ENCODE results near the gene PHF13. TPM values are rescaled to one million over a fixed set of nuclear protein-coding genes. Genes with fewer than 3 reads are reported as not detected.

PHF13 gene
- polyA plus RNA-seq, 2 of the 4 experiments (the other 2 are of a cell fraction) = 4.3 to 10.4 TPM

DNA sequence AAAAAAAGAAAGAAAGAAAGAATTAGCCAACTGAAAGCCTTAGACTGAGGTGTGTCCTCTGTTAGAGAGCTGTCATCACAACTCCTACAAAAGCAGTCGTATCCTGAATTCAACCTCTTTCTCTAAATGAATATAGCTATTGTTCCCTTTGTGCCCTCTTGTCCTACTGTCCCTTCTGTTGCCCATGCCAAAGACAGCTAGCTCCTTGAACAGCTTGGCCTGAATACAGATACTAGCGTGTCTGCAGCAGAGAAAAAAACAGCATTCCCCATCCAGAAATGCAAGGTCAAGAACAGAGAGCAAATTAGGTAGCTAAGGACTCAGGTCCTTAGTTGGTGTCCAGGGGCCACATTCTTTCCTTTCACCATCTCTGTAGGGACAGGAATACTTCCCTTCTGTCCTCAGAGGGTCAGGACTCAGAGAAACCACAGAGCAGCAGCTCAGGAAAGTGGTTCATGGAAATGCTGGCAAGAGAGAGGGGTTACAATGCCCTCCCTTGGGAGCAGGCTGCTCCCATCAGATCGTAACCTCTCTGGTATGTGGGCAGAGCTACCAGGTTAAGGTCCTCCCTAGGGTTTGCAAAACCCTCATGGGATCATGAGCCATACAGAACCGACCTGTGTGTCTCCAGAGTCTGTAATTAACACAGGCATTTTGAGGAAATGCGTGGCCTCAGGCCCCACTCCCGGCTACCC, 35.6 kb upstream of the PHF13 start:
- POLR2A ChIA-PET = no interaction called here
- H3K4me1 ChIP-seq = peaks cover 25% of the 10 kb centered on the region
- H3K9me3 ChIP-seq = no peaks in the 10 kb centered on the region
- ATAC-seq (no peak), FAIRE-seq (no peak), DNase-seq (ENCODE audit: low read depth in 1 of 2, low spot score in 1 of 2) (no peak)
- no peak overlapping the region for H3K27ac ChIP-seq
- H3K4me3 ChIP-seq = no peak overlapping the region
- CTCF ChIA-PET = interaction anchor here (0.6 to 3.7 kb wide), 3 partner anchors 9 to 69 kb away, joined by 5 to 27 read pairs (median 7); partner anchors contain the start of genes NOL9 and TAS1R1
- no peak overlapping the region for H3K4me2 ChIP-seq
- WGBS (ENCODE audit: missing lambda C conversion rate) = 75% methylated on average over 6 of the region's 6 CpGs
- no peak for TF ChIP-seq HEYL (CRISPR knock-in tag; IDR thresholded peaks at IDR 0.05)
- TF ChIP-seq POLR2A (IDR thresholded peaks at IDR 0.05; ENCODE audit: low read length) = no peak

DNA sequence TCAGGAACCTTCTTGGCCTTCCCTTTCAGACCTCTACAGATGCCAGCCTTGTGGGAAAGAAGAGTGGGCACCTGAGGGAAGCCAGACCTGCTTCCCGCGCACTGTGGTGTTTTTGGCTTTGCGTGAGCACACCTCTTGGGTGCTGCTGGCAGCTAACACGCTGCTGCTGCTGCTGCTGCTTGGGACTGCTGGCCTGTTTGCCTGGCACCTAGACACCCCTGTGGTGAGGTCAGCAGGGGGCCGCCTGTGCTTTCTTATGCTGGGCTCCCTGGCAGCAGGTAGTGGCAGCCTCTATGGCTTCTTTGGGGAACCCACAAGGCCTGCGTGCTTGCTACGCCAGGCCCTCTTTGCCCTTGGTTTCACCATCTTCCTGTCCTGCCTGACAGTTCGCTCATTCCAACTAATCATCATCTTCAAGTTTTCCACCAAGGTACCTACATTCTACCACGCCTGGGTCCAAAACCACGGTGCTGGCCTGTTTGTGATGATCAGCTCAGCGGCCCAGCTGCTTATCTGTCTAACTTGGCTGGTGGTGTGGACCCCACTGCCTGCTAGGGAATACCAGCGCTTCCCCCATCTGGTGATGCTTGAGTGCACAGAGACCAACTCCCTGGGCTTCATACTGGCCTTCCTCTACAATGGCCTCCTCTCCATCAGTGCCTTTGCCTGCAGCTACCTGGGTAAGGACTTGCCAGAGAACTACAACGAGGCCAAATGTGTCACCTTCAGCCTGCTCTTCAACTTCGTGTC, 34.7 kb upstream of the PHF13 start:
- Histone ChIP-seq H3K4me2 (peak overlapping the region; percentile 92), H3K4me1 (peaks cover 25% of the 10 kb centered on the region), H3K27ac (peak overlapping the region; percentile 86 to 93), H3K9me3 (no peaks in the 10 kb centered on the region), H3K4me3 (no peak overlapping the region)
- CTCF ChIA-PET = interaction anchor here (0.6 to 3.7 kb wide), 3 partner anchors 10 to 68 kb away, joined by 5 to 27 read pairs (median 7); partner anchors contain the start of genes NOL9 and TAS1R1
- no peak for DNase-seq (ENCODE audit: low read depth in 1 of 2, low spot score in 1 of 2)
- TF ChIP-seq RARB (CRISPR knock-in tag; IDR thresholded peaks at IDR 0.05) (no peak), RAD21 (conservative IDR thresholded peaks at IDR 0.05 in 1 of 2, IDR thresholded peaks at IDR 0.05 in 1 of 2) (no peak), ZFP36 (IDR thresholded peaks at IDR 0.05; ENCODE audit: borderline replicate concordance, partially characterized antibody) (no peak), FOSB (CRISPR knock-in tag; IDR thresholded peaks at IDR 0.05) (no peak), NPAS2 (CRISPR knock-in tag; IDR thresholded peaks at IDR 0.05; ENCODE audit: borderline replicate concordance) (no peak), KDM1A (IDR thresholded peaks at IDR 0.05; ENCODE audit: low read depth) (no peak), EP300 (IDR thresholded peaks at IDR 0.05) (no peak), ZNF302 (CRISPR knock-in tag; IDR thresholded peaks at IDR 0.05) (no peak)
- TF ChIP-seq, protein P1, sequence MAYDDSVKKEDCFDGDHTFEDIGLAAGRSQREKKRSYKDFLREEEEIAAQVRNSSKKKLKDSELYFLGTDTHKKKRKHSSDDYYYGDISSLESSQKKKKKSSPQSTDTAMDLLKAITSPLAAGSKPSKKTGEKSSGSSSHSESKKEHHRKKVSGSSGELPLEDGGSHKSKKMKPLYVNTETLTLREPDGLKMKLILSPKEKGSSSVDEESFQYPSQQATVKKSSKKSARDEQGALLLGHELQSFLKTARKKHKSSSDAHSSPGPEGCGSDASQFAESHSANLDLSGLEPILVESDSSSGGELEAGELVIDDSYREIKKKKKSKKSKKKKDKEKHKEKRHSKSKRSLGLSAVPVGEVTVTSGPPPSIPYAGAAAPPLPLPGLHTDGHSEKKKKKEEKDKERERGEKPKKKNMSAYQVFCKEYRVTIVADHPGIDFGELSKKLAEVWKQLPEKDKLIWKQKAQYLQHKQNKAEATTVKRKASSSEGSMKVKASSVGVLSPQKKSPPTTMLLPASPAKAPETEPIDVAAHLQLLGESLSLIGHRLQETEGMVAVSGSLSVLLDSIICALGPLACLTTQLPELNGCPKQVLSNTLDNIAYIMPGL (CRISPR knock-in tag; IDR thresholded peaks at IDR 0.05; ENCODE audit: borderline replicate concordance) = no peak
- TF ChIP-seq, protein P2, sequence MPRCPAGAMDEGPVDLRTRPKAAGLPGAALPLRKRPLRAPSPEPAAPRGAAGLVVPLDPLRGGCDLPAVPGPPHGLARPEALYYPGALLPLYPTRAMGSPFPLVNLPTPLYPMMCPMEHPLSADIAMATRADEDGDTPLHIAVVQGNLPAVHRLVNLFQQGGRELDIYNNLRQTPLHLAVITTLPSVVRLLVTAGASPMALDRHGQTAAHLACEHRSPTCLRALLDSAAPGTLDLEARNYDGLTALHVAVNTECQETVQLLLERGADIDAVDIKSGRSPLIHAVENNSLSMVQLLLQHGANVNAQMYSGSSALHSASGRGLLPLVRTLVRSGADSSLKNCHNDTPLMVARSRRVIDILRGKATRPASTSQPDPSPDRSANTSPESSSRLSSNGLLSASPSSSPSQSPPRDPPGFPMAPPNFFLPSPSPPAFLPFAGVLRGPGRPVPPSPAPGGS (IDR thresholded peaks at IDR 0.05) = no peak
- POLR2A ChIA-PET = no interaction called here
- 90% methylated on average over 9 of the region's 14 CpGs for WGBS (ENCODE audit: missing lambda C conversion rate)
- FAIRE-seq = no peak
- ATAC-seq = no peak

DNA sequence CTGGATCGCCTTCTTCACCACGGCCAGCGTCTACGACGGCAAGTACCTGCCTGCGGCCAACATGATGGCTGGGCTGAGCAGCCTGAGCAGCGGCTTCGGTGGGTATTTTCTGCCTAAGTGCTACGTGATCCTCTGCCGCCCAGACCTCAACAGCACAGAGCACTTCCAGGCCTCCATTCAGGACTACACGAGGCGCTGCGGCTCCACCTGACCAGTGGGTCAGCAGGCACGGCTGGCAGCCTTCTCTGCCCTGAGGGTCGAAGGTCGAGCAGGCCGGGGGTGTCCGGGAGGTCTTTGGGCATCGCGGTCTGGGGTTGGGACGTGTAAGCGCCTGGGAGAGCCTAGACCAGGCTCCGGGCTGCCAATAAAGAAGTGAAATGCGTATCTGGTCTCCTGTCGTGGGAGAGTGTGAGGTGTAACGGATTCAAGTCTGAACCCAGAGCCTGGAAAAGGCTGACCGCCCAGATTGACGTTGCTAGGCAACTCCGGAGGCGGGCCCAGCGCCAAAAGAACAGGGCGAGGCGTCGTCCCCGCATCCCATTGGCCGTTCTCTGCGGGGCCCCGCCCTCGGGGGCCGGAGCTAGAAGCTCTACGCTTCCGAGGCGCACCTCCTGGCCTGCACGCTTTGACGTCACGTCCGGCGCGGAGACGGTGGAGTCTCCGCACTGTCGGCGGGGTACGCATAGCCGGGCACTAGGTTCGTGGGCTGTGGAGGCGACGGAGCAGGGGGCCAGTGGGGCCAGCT, 34.0 kb upstream of the PHF13 start, which contains the start of gene ZBTB48:
TSS of gene ZBTB48 (plus strand) at position 621 of the 745 bp plus-strand sequence. CDS start 616 bp downstream, outside the sequence.
- DNase-seq (ENCODE audit: low read depth in 1 of 2, low spot score in 1 of 2) = peak; percentile 92 to 96
- peak; percentile 97 for ATAC-seq
- peak within 1 kb of the TSS; percentile 86 to 93 for H3K27ac ChIP-seq
- H3K4me3 ChIP-seq = peak within 1 kb of the TSS; percentile 88
- peaks cover 25% of the 10 kb centered on the region for H3K4me1 ChIP-seq
- peak within 1 kb of the TSS; percentile 92 for H3K4me2 ChIP-seq
- ChIA-PET POLR2A (interaction anchor here (1.0 to 1.6 kb wide), 4 partner anchors 10 to 25 kb away, joined by 3 to 6 read pairs (median 4); partner anchors contain the start of genes KLHL21 and NOL9), CTCF (interaction anchor here (1.0 to 3.9 kb wide), 4 partner anchors 25 to 75 kb away, joined by 3 to 27 read pairs (median 12); partner anchors contain the start of genes NOL9 and TAS1R1)
- no peaks in the 10 kb centered on the region for H3K9me3 ChIP-seq
- 25% methylated on average over 25 of the region's 58 CpGs for WGBS (ENCODE audit: missing lambda C conversion rate)
- FAIRE-seq = no peak
- TF ChIP-seq MYC (IDR thresholded peaks at IDR 0.05; ENCODE audit: borderline replicate concordance, low read length) = no peak
- TF ChIP-seq ZNF302 (CRISPR knock-in tag; IDR thresholded peaks at IDR 0.05) = no peak
- TF ChIP-seq GATA3 (IDR thresholded peaks at IDR 0.05; ENCODE audit: borderline replicate concordance) = no peak
- no peak for TF ChIP-seq ESRRA (IDR thresholded peaks at IDR 0.05; ENCODE audit: borderline replicate concordance, low read length)
- no peak for TF ChIP-seq JUNB (IDR thresholded peaks at IDR 0.05)
- TF ChIP-seq, protein P3, sequence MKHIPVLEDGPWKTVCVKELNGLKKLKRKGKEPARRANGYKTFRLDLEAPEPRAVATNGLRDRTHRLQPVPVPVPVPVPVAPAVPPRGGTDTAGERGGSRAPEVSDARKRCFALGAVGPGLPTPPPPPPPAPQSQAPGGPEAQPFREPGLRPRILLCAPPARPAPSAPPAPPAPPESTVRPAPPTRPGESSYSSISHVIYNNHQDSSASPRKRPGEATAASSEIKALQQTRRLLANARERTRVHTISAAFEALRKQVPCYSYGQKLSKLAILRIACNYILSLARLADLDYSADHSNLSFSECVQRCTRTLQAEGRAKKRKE (CRISPR knock-in tag; IDR thresholded peaks at IDR 0.05; ENCODE audit: low read depth) = no peak
- TF ChIP-seq, protein P4, sequence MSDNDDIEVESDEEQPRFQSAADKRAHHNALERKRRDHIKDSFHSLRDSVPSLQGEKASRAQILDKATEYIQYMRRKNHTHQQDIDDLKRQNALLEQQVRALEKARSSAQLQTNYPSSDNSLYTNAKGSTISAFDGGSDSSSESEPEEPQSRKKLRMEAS (IDR thresholded peaks at IDR 0.05) = 0 out of 2 replicates have a peak, but pooled peaks have one; percentile 25
- TF ChIP-seq MAFK (IDR thresholded peaks at IDR 0.05; ENCODE audit: partially characterized antibody) = no peak
- no peak for TF ChIP-seq ZC3H11A (IDR thresholded peaks at IDR 0.05)
- no peak for TF ChIP-seq RNF2 (IDR thresholded peaks at IDR 0.05; ENCODE audit: borderline replicate concordance, low read depth)
- TF ChIP-seq, protein P5, sequence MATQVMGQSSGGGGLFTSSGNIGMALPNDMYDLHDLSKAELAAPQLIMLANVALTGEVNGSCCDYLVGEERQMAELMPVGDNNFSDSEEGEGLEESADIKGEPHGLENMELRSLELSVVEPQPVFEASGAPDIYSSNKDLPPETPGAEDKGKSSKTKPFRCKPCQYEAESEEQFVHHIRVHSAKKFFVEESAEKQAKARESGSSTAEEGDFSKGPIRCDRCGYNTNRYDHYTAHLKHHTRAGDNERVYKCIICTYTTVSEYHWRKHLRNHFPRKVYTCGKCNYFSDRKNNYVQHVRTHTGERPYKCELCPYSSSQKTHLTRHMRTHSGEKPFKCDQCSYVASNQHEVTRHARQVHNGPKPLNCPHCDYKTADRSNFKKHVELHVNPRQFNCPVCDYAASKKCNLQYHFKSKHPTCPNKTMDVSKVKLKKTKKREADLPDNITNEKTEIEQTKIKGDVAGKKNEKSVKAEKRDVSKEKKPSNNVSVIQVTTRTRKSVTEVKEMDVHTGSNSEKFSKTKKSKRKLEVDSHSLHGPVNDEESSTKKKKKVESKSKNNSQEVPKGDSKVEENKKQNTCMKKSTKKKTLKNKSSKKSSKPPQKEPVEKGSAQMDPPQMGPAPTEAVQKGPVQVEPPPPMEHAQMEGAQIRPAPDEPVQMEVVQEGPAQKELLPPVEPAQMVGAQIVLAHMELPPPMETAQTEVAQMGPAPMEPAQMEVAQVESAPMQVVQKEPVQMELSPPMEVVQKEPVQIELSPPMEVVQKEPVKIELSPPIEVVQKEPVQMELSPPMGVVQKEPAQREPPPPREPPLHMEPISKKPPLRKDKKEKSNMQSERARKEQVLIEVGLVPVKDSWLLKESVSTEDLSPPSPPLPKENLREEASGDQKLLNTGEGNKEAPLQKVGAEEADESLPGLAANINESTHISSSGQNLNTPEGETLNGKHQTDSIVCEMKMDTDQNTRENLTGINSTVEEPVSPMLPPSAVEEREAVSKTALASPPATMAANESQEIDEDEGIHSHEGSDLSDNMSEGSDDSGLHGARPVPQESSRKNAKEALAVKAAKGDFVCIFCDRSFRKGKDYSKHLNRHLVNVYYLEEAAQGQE (IDR thresholded peaks at IDR 0.05) = no peak

Measured in A549 (cell line).